Mammary epithelial cell (primary cell): ENCODE measurements around the gene EYS.

Source experiments
- EZH2 ChIP-seq: IDR thresholded peaks from 2 replicates; pipeline ENCODE4 v1.6.1; 2012; ENCODE audit warnings: low read length, inconsistent platforms, borderline replicate concordance
- TF ChIP-seq, protein P1 (sequence below), 2 donors: IDR thresholded peaks in 1 of 2; conservative IDR thresholded peaks in 1 of 2; 2 replicates each; pipeline ENCODE4 v1.5.1; 2011 to 2012; ENCODE audit warnings: inconsistent platforms in 2 of 2, low read length in 2 of 2, mild to moderate bottlenecking in 2 of 2, control low read depth in 1 of 2, low read depth in 1 of 2; ENCODE audit not compliant: insufficient read depth in 1 of 2; ENCODE audit errors: extremely low read depth in 1 of 2

DNA sequence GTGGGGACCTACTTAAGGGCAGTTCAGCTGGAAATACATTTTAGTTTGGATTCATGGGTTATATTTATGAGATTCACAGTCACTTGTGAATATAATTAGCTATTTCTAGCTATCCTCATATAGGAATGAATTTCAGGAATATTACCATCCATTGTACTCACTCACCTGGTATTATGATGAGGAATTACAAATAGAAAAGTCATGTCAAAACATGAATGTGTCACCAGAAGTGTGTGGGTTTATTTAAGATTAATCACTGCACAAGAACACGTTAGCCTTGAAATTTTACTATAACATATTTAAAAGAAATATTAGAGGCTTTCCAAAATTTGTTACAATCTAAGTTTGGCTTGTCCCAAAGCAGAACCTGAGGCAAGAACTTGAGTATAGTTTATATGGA lies 1560.9 kb downstream of the EYS start:
- TF ChIP-seq, protein P1, sequence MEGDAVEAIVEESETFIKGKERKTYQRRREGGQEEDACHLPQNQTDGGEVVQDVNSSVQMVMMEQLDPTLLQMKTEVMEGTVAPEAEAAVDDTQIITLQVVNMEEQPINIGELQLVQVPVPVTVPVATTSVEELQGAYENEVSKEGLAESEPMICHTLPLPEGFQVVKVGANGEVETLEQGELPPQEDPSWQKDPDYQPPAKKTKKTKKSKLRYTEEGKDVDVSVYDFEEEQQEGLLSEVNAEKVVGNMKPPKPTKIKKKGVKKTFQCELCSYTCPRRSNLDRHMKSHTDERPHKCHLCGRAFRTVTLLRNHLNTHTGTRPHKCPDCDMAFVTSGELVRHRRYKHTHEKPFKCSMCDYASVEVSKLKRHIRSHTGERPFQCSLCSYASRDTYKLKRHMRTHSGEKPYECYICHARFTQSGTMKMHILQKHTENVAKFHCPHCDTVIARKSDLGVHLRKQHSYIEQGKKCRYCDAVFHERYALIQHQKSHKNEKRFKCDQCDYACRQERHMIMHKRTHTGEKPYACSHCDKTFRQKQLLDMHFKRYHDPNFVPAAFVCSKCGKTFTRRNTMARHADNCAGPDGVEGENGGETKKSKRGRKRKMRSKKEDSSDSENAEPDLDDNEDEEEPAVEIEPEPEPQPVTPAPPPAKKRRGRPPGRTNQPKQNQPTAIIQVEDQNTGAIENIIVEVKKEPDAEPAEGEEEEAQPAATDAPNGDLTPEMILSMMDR (conservative IDR thresholded peaks at IDR 0.05 in 1 of 2, IDR thresholded peaks at IDR 0.05 in 1 of 2; ENCODE audit: extremely low read depth in 1 of 2, insufficient read depth in 1 of 2, low read depth in 1 of 2, low read length in 2 of 2): no peak
- no peak for TF ChIP-seq EZH2
